ENCODE data around the gene KCNAB1.

GRCh38 chr3:156383441-156384025 is 263.2 kb downstream of the KCNAB1 start:
- TF ChIP-seq, protein P1, sequence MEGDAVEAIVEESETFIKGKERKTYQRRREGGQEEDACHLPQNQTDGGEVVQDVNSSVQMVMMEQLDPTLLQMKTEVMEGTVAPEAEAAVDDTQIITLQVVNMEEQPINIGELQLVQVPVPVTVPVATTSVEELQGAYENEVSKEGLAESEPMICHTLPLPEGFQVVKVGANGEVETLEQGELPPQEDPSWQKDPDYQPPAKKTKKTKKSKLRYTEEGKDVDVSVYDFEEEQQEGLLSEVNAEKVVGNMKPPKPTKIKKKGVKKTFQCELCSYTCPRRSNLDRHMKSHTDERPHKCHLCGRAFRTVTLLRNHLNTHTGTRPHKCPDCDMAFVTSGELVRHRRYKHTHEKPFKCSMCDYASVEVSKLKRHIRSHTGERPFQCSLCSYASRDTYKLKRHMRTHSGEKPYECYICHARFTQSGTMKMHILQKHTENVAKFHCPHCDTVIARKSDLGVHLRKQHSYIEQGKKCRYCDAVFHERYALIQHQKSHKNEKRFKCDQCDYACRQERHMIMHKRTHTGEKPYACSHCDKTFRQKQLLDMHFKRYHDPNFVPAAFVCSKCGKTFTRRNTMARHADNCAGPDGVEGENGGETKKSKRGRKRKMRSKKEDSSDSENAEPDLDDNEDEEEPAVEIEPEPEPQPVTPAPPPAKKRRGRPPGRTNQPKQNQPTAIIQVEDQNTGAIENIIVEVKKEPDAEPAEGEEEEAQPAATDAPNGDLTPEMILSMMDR (IDR thresholded peaks at IDR 0.05; ENCODE audit: insufficient read depth, low read length, poor library complexity, severe bottlenecking), result no peak
- TF ChIP-seq EZH2phosphoT487 (conservative IDR thresholded peaks at IDR 0.05; ENCODE audit: low read length), result no peak
